HepG2 (cell line): ENCODE measurements around the gene ONECUT3. TPM values are rescaled to one million over a fixed set of nuclear protein-coding genes. Genes with fewer than 3 reads are reported as not detected.

ENCODE experiments used
- ATAC-seq: fragments of 200-7000 bp; cut with Tn5 transposase; 3 replicates; pipeline ENCODE4 v1.9.1; 2020; ENCODE audit warnings: mild to moderate bottlenecking, moderate library complexity
- BruUV-seq: library from RNA; stranded (reverse); fragments of 400-500 nt; replicated peaks from 2 replicates; lab custom pipeline; 2021; lab: Mats Ljungman, UMichigan
- CTCF ChIA-PET: fragments of 300-600 bp; formaldehyde crosslinking; extraction: SDS; loops from one replicate; lab custom pipeline; 2021; ENCODE audit warnings: low total read pairs, inconsistent platforms, low intra/inter-chr PET ratio; lab: Yijun Ruan, JAX
- POLR2A ChIA-PET: fragments of 350-600 bp; sonication (Branson Sonifier 250); formaldehyde crosslinking; loops from one replicate; lab custom pipeline; 2020; ENCODE audit warnings: antibody characterized with exemption, inconsistent platforms; lab: Yijun Ruan, JAX
- DNase-seq: peaks from one replicate; pipeline ENCODE4 v3.0.0-alpha.2; 2015; ENCODE audit warnings: low spot score
- FAIRE-seq: peaks from 3 replicates; lab custom pipeline; 2011; peaks lifted over from hg19 to GRCh38; lab: Jason Lieb, UNC
- H2AFZ ChIP-seq: one replicate; pipeline ENCODE4 v1.6.1; 2011; ENCODE audit warnings: low read length, inconsistent platforms
- H3K27ac ChIP-seq: fragments of 300-600 bp; 3 replicates; pipeline ENCODE4 v1.8.0; 2011; ENCODE audit warnings: mixed run types, mild to moderate bottlenecking, mixed read lengths, low read length, inconsistent platforms; ENCODE audit not compliant: insufficient read depth; ENCODE audit errors: extremely low read length
- H3K27me3 ChIP-seq, 2 experiments: fragments of 200-600 bp in 1 of 2; 2 replicates in 1 of 2; 3 replicates in 1 of 2; pipeline versions ENCODE4 v1.6.0 to v1.8.0; 2011; ENCODE audit warnings: low read length in 2 of 2, mild to moderate bottlenecking in 2 of 2, moderate library complexity in 2 of 2, inconsistent platforms in 1 of 2; ENCODE audit not compliant: insufficient read depth in 2 of 2, control insufficient read depth in 1 of 2
- H3K36me3 ChIP-seq, 2 experiments: fragments of 200-600 bp in 1 of 2; replicated peaks in 1 of 2; 2 replicates in 1 of 2; 3 replicates in 1 of 2; pipeline versions ENCODE4 v1.5.1 to v1.8.0; 2011; ENCODE audit warnings: low read length in 2 of 2, inconsistent platforms in 1 of 2; ENCODE audit not compliant: insufficient read depth in 2 of 2, control insufficient read depth in 1 of 2
- H3K4me1 ChIP-seq: 2 replicates; pipeline ENCODE4 v1.5.1; 2012; ENCODE audit warnings: low read length, inconsistent platforms; ENCODE audit not compliant: insufficient read depth
- H3K4me2 ChIP-seq: 2 replicates; pipeline ENCODE4 v1.6.0; 2011; ENCODE audit warnings: low read depth, low read length, inconsistent platforms
- H3K4me3 ChIP-seq, 3 experiments: fragments of 200-600 bp in 1 of 3; sonication (generic), shearing (Covaris generic) in 1 of 3; replicated peaks in 1 of 3; 2 replicates each; pipeline ENCODE4 v1.5.1; 2011 to 2016; ENCODE audit warnings: low read length in 3 of 3, inconsistent platforms in 2 of 3, low read depth in 2 of 3, mild to moderate bottlenecking in 2 of 3, control low read depth in 1 of 3, mixed read lengths in 1 of 3; ENCODE audit not compliant: insufficient read depth in 1 of 3
- H3K79me2 ChIP-seq: one replicate; pipeline ENCODE4 v1.6.1; 2011; ENCODE audit warnings: low read length, inconsistent platforms; ENCODE audit not compliant: insufficient read depth
- H3K9ac ChIP-seq: 2 replicates; pipeline ENCODE4 v1.6.0; 2011; ENCODE audit warnings: mild to moderate bottlenecking, low read depth, low read length, inconsistent platforms; ENCODE audit not compliant: insufficient read depth
- H3K9me3 ChIP-seq: 2 replicates; pipeline ENCODE4 v1.5.1; 2012; ENCODE audit warnings: mild to moderate bottlenecking, low read length
- H4K20me1 ChIP-seq: 2 replicates; pipeline ENCODE4 v1.6.0; 2011; ENCODE audit warnings: inconsistent platforms, mild to moderate bottlenecking, low read length, moderate library complexity; ENCODE audit not compliant: insufficient read depth
- CHD4 ChIP-seq: fragments of 200-600 bp; sonication (generic); IDR thresholded peaks from 2 replicates; pipeline ENCODE4 v1.7.0; 2017; ENCODE audit warnings: mild to moderate bottlenecking, low read length, borderline replicate concordance
- HMG20A ChIP-seq: IDR thresholded peaks from 2 replicates; pipeline ENCODE4 v1.6.1; 2016; ENCODE audit warnings: borderline replicate concordance
- KDM5A ChIP-seq: fragments of 200-600 bp; sonication (generic); IDR thresholded peaks from 2 replicates; pipeline ENCODE4 v1.7.0; 2018; ENCODE audit warnings: antibody characterized with exemption, mild to moderate bottlenecking, low read length, borderline replicate concordance
- RBFOX2 ChIP-seq: fragments of 200-400 bp; formaldehyde crosslinking; IDR thresholded peaks from 2 replicates; pipeline ENCODE4 v1.6.1; 2017; ENCODE audit warnings: low read depth, mild to moderate bottlenecking, low read length
- ZNF234 ChIP-seq: sonication (generic); formaldehyde crosslinking; conservative IDR thresholded peaks from 2 replicates; pipeline ENCODE4 v1.5.1; 2020; ENCODE audit warnings: mild to moderate bottlenecking, missing genetic modification reagents
- ZNF33B ChIP-seq: sonication (generic); formaldehyde crosslinking; IDR thresholded peaks from 2 replicates; pipeline ENCODE4 v1.5.1; 2020; ENCODE audit warnings: mild to moderate bottlenecking, missing genetic modification reagents
- ZNF749 ChIP-seq: sonication (generic); formaldehyde crosslinking; IDR thresholded peaks from 2 replicates; pipeline ENCODE4 v1.8.0; 2022; ENCODE audit warnings: mild to moderate bottlenecking, missing genetic modification reagents, moderate library complexity, borderline replicate concordance
- WGBS: methylation state at CpG from one replicate; pipeline ENCODE4 v1.1.6; 2017; ENCODE audit warnings: low lambda C conversion rate; 5-methylcytosine and 5-hydroxymethylcytosine counted together
- in situ Hi-C: cut with HindIII; loops from 2 replicates; pipeline ENCODE4 v1.10.0; 2017; ENCODE audit warnings: low pct_unique_long_range_greater_than_20kb; ENCODE audit not compliant: extremely low pct_ligation_motif_present
- intact Hi-C: fragments of 100-400 bp; cut with micrococcal nuclease; formaldehyde crosslinking; loops from one replicate; pipeline ENCODE4 v1.10.0; 2022; ENCODE audit not compliant: unreplicated experiment
- polyA plus RNA-seq, 8 experiments: library from polyadenylated mRNA; depleted of rRNA in 3 of 8; stranded (reverse) in 7 of 8; unstranded in 1 of 8; fragments of >200 nt; fragmentation: Illumina TruSeq in 4 of 8; extraction: Trizol in 4 of 8; gene quantifications; 2 replicates each; pipeline versions ENCODE4 v1.2.1 to v1.2.3, GENCODE V29; 2011 to 2016; ENCODE audit warnings: low read depth in 4 of 8, missing spikeins in 1 of 8, mixed read lengths in 1 of 8; ENCODE audit not compliant: insufficient read depth in 1 of 8
- total RNA-seq, 5 experiments: library from RNA; depleted of rRNA; stranded (reverse); fragments of >200 nt; fragmentation: Illumina TruSeq; extraction: Trizol; gene quantifications; 2 replicates each; pipeline ENCODE4 v1.2.3, GENCODE V29; 2016; ENCODE audit warnings: low read depth in 1 of 5

Gene ONECUT3
- total and polyA plus RNA-seq, 2 of the 13 experiments (the other 11 are each of a cell fraction or from before 2014, with no cell fraction given) = under 0.01 TPM; not detected in 1

DNA sequence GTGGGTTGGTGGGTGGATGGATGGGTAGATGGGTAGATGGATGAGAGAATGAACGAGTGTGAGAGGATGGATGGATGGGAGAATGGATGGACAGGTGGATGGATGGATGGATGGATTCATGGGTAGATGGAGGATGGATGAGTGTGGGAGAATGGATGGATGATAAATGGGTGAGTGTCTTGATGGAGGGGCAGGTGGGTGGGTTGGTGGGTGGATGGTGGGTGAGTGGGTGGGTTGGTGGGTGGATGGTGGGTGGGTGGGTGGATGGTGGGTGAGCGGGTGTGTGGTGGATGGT lies 35.4 kb upstream of the ONECUT3 start (continued):
- TF ChIP-seq HMG20A (CRISPR knock-in tag) (no peak), ZNF33B (CRISPR knock-in tag) (no peak), KDM5A (no peak)
- TF ChIP-seq, all 625 proteins: peak for 0

DNA sequence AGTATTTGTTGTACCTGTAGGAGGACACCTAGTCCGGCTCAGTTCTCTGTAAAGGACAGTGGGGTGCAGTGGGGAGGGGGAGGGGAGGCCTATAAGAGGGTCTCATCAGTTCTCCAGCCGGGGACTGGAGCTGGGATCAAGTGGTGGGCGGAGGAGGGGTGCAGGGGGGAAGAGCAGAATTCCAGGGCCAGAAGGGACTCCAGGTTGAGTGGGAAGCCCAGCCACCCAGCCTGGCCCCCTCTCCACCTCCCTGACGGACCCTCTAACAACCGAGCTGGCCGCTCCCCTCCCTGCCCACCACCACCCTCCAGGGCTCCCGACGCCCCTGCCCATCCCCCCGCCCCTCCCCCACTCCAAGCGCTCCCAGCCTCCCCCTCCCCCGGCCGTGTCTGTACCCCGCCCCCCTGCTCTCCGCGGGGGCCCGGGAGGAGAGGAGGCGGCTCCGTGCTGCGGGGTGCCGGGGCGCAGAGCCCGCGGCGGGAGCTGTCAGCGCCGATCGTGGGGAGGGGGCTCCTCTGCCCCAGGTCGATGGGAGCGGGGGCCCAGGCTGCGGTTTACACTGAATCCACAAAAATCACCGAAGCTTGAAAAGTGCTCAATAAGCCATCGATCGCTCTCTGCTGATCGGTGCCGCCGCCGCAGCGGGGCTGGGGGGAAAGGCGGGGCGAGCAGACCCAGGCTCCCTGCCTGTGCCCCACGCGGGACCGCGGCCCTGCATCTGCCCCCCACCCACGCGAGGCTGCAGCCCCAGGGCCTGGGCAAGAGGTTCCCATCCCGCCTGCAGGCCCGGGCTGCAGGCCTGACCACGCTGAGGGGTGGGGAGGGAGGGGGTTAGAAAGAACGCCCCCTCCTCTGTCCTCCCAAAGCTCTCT lies 34.6 kb upstream of the ONECUT3 start:
- Histone ChIP-seq H3K79me2 (no peaks in the 10 kb centered on the region), H2AFZ (no peak overlapping the region), H3K27ac (no peak overlapping the region), H3K9ac (no peak overlapping the region), H3K9me3 (no peaks in the 10 kb centered on the region), H3K36me3 (no peaks in the 10 kb centered on the region), H3K4me2 (no peak overlapping the region), H3K4me1 (no peaks in the 10 kb centered on the region), H4K20me1 (no peaks in the 10 kb centered on the region), H3K27me3 (peaks cover 11 to 31% of the 10 kb centered on the region in 2 experiments; a peak in 4 of 5 replicates), H3K4me3 (no peak overlapping the region)
- BruUV-seq = no TSS peak
- in situ Hi-C loops = no loop called here
- ChIA-PET POLR2A (no interaction called here), CTCF (no interaction called here)
- TF ChIP-seq RBFOX2 (no peak), ZNF749 (CRISPR knock-in tag) (no peak), ZNF234 (no peak), CHD4 (no peak)
- WGBS = 24% methylated on average over 9 of the region's 50 CpGs
- intact Hi-C loops = no loop called here
- FAIRE-seq (no peak), DNase-seq (no peak), ATAC-seq (no peak)
